DMS153 treated with DMSO at 0.1 percent for 48 hours (cell line): Measurements from ENCODE around the gene ALLC.
A peak's percentile ranks its signal among the peaks of the same experiment; 100 is the strongest.
"Not testable (repeated sequence)": the region's sequence is repeated elsewhere in the genome, so short reads cannot be mapped to it uniquely, and the experiment has no call there.

Experiments used
- DNase-seq: peaks from one replicate; lab custom pipeline; 2025; ENCODE audit not compliant: unreplicated experiment; lab: John Stamatoyannopoulos, UW

Gene ALLC

GRCh38 chr2:3626118-3626811 lies 31.7 kb upstream of the ALLC start:
- peak; percentile 43 for DNase-seq

GRCh38 chr2:3626812-3627499 lies 31.0 kb upstream of the ALLC start:
- no peak for DNase-seq

- no peak for DNase-seq
Observed at GRCh38 chr2:3627500-3628100, 30.4 kb upstream of the ALLC start.

GRCh38 chr2:3628241-3628679 lies 29.7 kb upstream of the ALLC start:
- DNase-seq = no peak

- DNase-seq = peak; percentile 23
Observed at GRCh38 chr2:3628800-3629199, 29.2 kb upstream of the ALLC start.

- DNase-seq = no peak
Observed at GRCh38 chr2:3630631-3631030, 27.4 kb upstream of the ALLC start.

GRCh38 chr2:3631161-3631850 lies 26.7 kb upstream of the ALLC start:
- DNase-seq = no peak

GRCh38 chr2:3631851-3632659 lies 25.9 kb upstream of the ALLC start:
- DNase-seq = no peak

- no peak for DNase-seq
Observed at GRCh38 chr2:3633089-3633981, 24.7 kb upstream of the ALLC start.

- DNase-seq = no peak
Observed at GRCh38 chr2:3633982-3634595, 23.9 kb upstream of the ALLC start.

GRCh38 chr2:3634596-3635121 lies 23.3 kb upstream of the ALLC start:
- no peak for DNase-seq

- no peak for DNase-seq
Observed at GRCh38 chr2:3635171-3635974, 22.6 kb upstream of the ALLC start.

- DNase-seq = not testable (repeated sequence)
Observed at GRCh38 chr2:3635975-3636327, 22.0 kb upstream of the ALLC start.

GRCh38 chr2:3636586-3637310 lies 21.3 kb upstream of the ALLC start:
- no peak for DNase-seq

- no peak for DNase-seq
Observed at GRCh38 chr2:3637311-3637675, 20.7 kb upstream of the ALLC start.

- no peak for DNase-seq
Observed at GRCh38 chr2:3637692-3638455, 20.1 kb upstream of the ALLC start.

- DNase-seq = no peak
Observed at GRCh38 chr2:3638456-3638810, 19.6 kb upstream of the ALLC start.
